K562 (cell line): ENCODE data around the gene NAGS. TPM values are rescaled to one million over a fixed set of nuclear protein-coding genes. Genes with fewer than 3 reads are reported as not detected.
A peak's percentile ranks its signal among the peaks of the same experiment; 100 is the strongest.

ENCODE experiments used
- BCOR ChIP-seq: fragments of 450-650 bp; IDR thresholded peaks from 2 replicates; pipeline ENCODE4 v1.6.1; 2016
- CBFB ChIP-seq: sonication (generic); formaldehyde crosslinking; IDR thresholded peaks from 2 replicates; pipeline ENCODE4 v1.4.0; 2020; ENCODE audit warnings: mild to moderate bottlenecking, missing genetic modification reagents
- E2F3 ChIP-seq: fragments of 250-450 bp; sonication (Bioruptor Pico); IDR thresholded peaks from 2 replicates; pipeline ENCODE4 v1.4.0; 2020; ENCODE audit warnings: mild to moderate bottlenecking
- GABPB1 ChIP-seq: sonication (generic); formaldehyde crosslinking; IDR thresholded peaks from 2 replicates; pipeline ENCODE4 v1.8.0; 2022; ENCODE audit warnings: mild to moderate bottlenecking, missing genetic modification reagents
- HMG20A ChIP-seq: fragments of 450-650 bp; formaldehyde crosslinking; conservative IDR thresholded peaks from 2 replicates; pipeline ENCODE4 v1.4.0; 2020; ENCODE audit warnings: mild to moderate bottlenecking, mixed read lengths
- KHSRP ChIP-seq: fragments of 450-650 bp; IDR thresholded peaks from 2 replicates; pipeline ENCODE4 v1.6.1; 2017
- MCM3 ChIP-seq: fragments of 450-650 bp; IDR thresholded peaks from 2 replicates; pipeline ENCODE4 v1.6.1; 2016
- MECOM ChIP-seq: fragments of 250-450 bp; sonication (Bioruptor Pico); IDR thresholded peaks from 2 replicates; pipeline ENCODE4 v1.8.0; 2022; ENCODE audit warnings: inconsistent platforms
- NR2C2 ChIP-seq, 2 experiments: fragments of 200-800 bp in 1 of 2; sonication (Bioruptor generic) in 1 of 2; sonication (generic) in 1 of 2; formaldehyde crosslinking in 1 of 2; IDR thresholded peaks; 2 replicates each; pipeline versions ENCODE4 v1.6.1 to v1.8.0; 2016 to 2022; ENCODE audit warnings: mild to moderate bottlenecking in 1 of 2, missing compliant biosample characterization in 1 of 2, missing genetic modification characterization in 1 of 2, missing genetic modification reagents in 1 of 2
- SAFB ChIP-seq: fragments of 200-400 bp; formaldehyde crosslinking; IDR thresholded peaks from 2 replicates; pipeline ENCODE4 v1.6.1; 2017; ENCODE audit warnings: low read depth, low read length, borderline replicate concordance
- SP2 ChIP-seq: IDR thresholded peaks from 2 replicates; pipeline ENCODE4 v1.6.1; 2011; ENCODE audit warnings: mild to moderate bottlenecking, low read depth, low read length, moderate library complexity; ENCODE audit not compliant: poor library complexity, severe bottlenecking; ENCODE audit errors: extremely low read depth
- SREBF1 ChIP-seq: fragments of 150-350 bp; IDR thresholded peaks from 2 replicates; pipeline ENCODE4 v1.6.1; 2014; ENCODE audit warnings: antibody characterized with exemption, low read depth, low read length, borderline replicate concordance
- THRA ChIP-seq: fragments of 450-650 bp; IDR thresholded peaks from 2 replicates; pipeline ENCODE4 v1.6.1; 2017; ENCODE audit warnings: mild to moderate bottlenecking, moderate library complexity
- ZFP91 ChIP-seq: sonication (generic); formaldehyde crosslinking; IDR thresholded peaks from 2 replicates; pipeline ENCODE4 v1.8.0; 2022; ENCODE audit warnings: mild to moderate bottlenecking, missing genetic modification reagents
- ZKSCAN1 ChIP-seq: fragments of 150-350 bp; IDR thresholded peaks from 2 replicates; pipeline ENCODE4 v1.6.1; 2016; ENCODE audit warnings: low read depth, low read length
- ZKSCAN3 ChIP-seq: fragments of 250-450 bp; sonication (Bioruptor Pico); IDR thresholded peaks from 2 replicates; pipeline ENCODE4 v1.4.0; 2020
- ZNF134 ChIP-seq: fragments of 250-450 bp; sonication (Bioruptor Pico); conservative IDR thresholded peaks from 2 replicates; pipeline ENCODE4 v1.4.0; 2020
- ZNF143 ChIP-seq: sonication (generic); formaldehyde crosslinking; IDR thresholded peaks from 2 replicates; pipeline ENCODE4 v1.9.0; 2022; ENCODE audit warnings: mild to moderate bottlenecking, missing genetic modification reagents
- ZNF398 ChIP-seq: fragments of 250-450 bp; sonication (Bioruptor Pico); IDR thresholded peaks from 2 replicates; pipeline ENCODE4 v1.8.0; 2021; ENCODE audit warnings: moderate library complexity, mild to moderate bottlenecking, inconsistent platforms
- polyA plus RNA-seq, 8 experiments: library from polyadenylated mRNA; depleted of rRNA in 4 of 8; stranded (reverse) in 5 of 8; unstranded in 3 of 8; fragments of >200 nt; fragmentation: Nextera tagmentation in 2 of 8; fragmentation: Illumina TruSeq in 1 of 8; extraction: Ambion mirVana in 2 of 8; extraction: Trizol in 1 of 8; gene quantifications; 2 replicates each; pipeline versions ENCODE4 v1.2.1 to v1.2.3, GENCODE V29; 2011 to 2014; ENCODE audit warnings: inconsistent platforms in 1 of 8, missing spikeins in 1 of 8
- total RNA-seq, 7 experiments: library from RNA; depleted of rRNA in 6 of 7; stranded (reverse); fragments of >200 nt in 6 of 7; fragmentation: Illumina TruSeq in 2 of 7; extraction: Trizol in 2 of 7; gene quantifications; 2 replicates each; pipeline versions ENCODE4 v1.2.1 to v1.2.3, GENCODE V29; 2011 to 2021; ENCODE audit warnings: low replicate concordance in 1 of 7
- TF ChIP-seq, protein P1 (sequence below): fragments of 250-450 bp; sonication (Bioruptor Pico); IDR thresholded peaks from 2 replicates; pipeline ENCODE4 v1.8.0; 2022; ENCODE audit warnings: moderate library complexity, mild to moderate bottlenecking, inconsistent platforms
- TF ChIP-seq, protein P2 (sequence below): fragments of 250-450 bp; sonication (Bioruptor Pico); IDR thresholded peaks from 2 replicates; pipeline ENCODE4 v1.4.0; 2020
- TF ChIP-seq, protein P3 (sequence below), 2 experiments: fragments of 450-650 bp in 1 of 2; sonication (generic) in 1 of 2; formaldehyde crosslinking; conservative IDR thresholded peaks; 2 replicates each; pipeline versions ENCODE4 v1.4.0 to v1.8.1; 2020 to 2022; ENCODE audit warnings: mild to moderate bottlenecking in 1 of 2, missing genetic modification reagents in 1 of 2

The NAGS gene
- total and polyA plus RNA-seq, 9 of the 15 experiments (the other 6 are each of a cell fraction or from before 2014, with no cell fraction given) = not detected

- peak; percentile 73; the same call in 1 of the 2 replicates for TF ChIP-seq SREBF1
- TF ChIP-seq ZFP91 (CRISPR knock-in tag) = peak; percentile 72; the same call in 1 of the 2 replicates
- TF ChIP-seq MECOM = 0 out of 2 replicates have a peak, but pooled peaks have one; percentile 8
- no peak for TF ChIP-seq ZKSCAN3
- TF ChIP-seq ZNF134 = no peak
- TF ChIP-seq SAFB = no peak
- no peak for TF ChIP-seq SP2
- TF ChIP-seq MCM3 = no peak
- TF ChIP-seq E2F3 = 0 out of 2 replicates have a peak, but pooled peaks have one; percentile 30
- TF ChIP-seq ZNF143 (CRISPR knock-in tag) = no peak
- TF ChIP-seq BCOR = no peak
- TF ChIP-seq ZNF398 (CRISPR knock-in tag) = no peak
- peak; percentile 99 for TF ChIP-seq NR2C2 (CRISPR knock-in tag; IDR thresholded peaks at IDR 0.05)
- TF ChIP-seq NR2C2 (tag; IDR thresholded peaks at IDR 0.05) = peak; percentile 100
- peak; percentile 100 for TF ChIP-seq GABPB1 (CRISPR knock-in tag)
- TF ChIP-seq, protein P1, sequence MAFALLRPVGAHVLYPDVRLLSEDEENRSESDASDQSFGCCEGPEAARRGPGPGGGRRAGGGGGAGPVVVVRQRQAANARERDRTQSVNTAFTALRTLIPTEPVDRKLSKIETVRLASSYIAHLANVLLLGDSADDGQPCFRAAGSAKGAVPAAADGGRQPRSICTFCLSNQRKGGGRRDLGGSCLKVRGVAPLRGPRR (CRISPR knock-in tag) = no peak
- peak; percentile 80; the same call in 1 of the 2 replicates for TF ChIP-seq ZKSCAN1
- no peak for TF ChIP-seq THRA
- TF ChIP-seq, protein P2, sequence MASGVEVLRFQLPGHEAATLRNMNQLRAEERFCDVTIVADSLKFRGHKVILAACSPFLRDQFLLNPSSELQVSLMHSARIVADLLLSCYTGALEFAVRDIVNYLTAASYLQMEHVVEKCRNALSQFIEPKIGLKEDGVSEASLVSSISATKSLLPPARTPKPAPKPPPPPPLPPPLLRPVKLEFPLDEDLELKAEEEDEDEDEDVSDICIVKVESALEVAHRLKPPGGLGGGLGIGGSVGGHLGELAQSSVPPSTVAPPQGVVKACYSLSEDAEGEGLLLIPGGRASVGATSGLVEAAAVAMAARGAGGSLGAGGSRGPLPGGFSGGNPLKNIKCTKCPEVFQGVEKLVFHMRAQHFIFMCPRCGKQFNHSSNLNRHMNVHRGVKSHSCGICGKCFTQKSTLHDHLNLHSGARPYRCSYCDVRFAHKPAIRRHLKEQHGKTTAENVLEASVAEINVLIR (CRISPR knock-in tag) = peak; percentile 91
- TF ChIP-seq CBFB (CRISPR knock-in tag) = no peak
- TF ChIP-seq, protein P3, sequence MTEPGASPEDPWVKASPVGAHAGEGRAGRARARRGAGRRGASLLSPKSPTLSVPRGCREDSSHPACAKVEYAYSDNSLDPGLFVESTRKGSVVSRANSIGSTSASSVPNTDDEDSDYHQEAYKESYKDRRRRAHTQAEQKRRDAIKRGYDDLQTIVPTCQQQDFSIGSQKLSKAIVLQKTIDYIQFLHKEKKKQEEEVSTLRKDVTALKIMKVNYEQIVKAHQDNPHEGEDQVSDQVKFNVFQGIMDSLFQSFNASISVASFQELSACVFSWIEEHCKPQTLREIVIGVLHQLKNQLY (CRISPR knock-in tag; conservative IDR thresholded peaks at IDR 0.05) = no peak
- no peak for TF ChIP-seq HMG20A (CRISPR knock-in tag)
- TF ChIP-seq KHSRP = no peak
Measured at GRCh38 chr17:44014437-44015172, 10.2 kb downstream of the NAGS start, which contains the start of gene TMEM101 (continued).
